Endothelial cell of umbilical vein (primary cell): ENCODE measurements around the gene SP9.
A peak's percentile ranks its signal among the peaks of the same experiment; 100 is the strongest.

Experiments used
- EZH2 ChIP-seq: IDR thresholded peaks from 2 replicates; pipeline ENCODE4 v1.6.1; 2012; ENCODE audit warnings: borderline replicate concordance, low read depth, mild to moderate bottlenecking, moderate library complexity, low read length, inconsistent platforms; ENCODE audit not compliant: severe bottlenecking
- FOS ChIP-seq: IDR thresholded peaks from 2 replicates; pipeline ENCODE4 v1.6.1; 2011; ENCODE audit warnings: mild to moderate bottlenecking, low read length, moderate library complexity, borderline replicate concordance; ENCODE audit not compliant: insufficient read depth
- GATA2 ChIP-seq: IDR thresholded peaks from 2 replicates; pipeline ENCODE4 v1.7.0; 2011; ENCODE audit warnings: low read depth, mild to moderate bottlenecking, moderate library complexity, mixed read lengths, low read length; ENCODE audit not compliant: insufficient read length, insufficient read depth
- POLR2A ChIP-seq: IDR thresholded peaks from 2 replicates; pipeline ENCODE4 v1.6.1; 2012; ENCODE audit warnings: low read depth, mild to moderate bottlenecking, control low read depth, low read length
- POLR2AphosphoS5 ChIP-seq: IDR thresholded peaks from 2 replicates; pipeline ENCODE4 v1.6.1; 2012; ENCODE audit warnings: low read depth, mild to moderate bottlenecking, control low read depth, low read length, moderate library complexity; ENCODE audit not compliant: insufficient read depth
- TF ChIP-seq, protein P1 (sequence below), 2 donors: IDR thresholded peaks; 1 replicate in 1 of 2; 2 replicates in 1 of 2; pipeline ENCODE4 v1.5.1; 2011; ENCODE audit warnings: low read length in 2 of 2, mild to moderate bottlenecking in 2 of 2, moderate library complexity in 2 of 2, control low read depth in 1 of 2, inconsistent platforms in 1 of 2, low read depth in 1 of 2; ENCODE audit not compliant: insufficient read depth in 1 of 2; ENCODE audit errors: extremely low read depth in 1 of 2

DNA sequence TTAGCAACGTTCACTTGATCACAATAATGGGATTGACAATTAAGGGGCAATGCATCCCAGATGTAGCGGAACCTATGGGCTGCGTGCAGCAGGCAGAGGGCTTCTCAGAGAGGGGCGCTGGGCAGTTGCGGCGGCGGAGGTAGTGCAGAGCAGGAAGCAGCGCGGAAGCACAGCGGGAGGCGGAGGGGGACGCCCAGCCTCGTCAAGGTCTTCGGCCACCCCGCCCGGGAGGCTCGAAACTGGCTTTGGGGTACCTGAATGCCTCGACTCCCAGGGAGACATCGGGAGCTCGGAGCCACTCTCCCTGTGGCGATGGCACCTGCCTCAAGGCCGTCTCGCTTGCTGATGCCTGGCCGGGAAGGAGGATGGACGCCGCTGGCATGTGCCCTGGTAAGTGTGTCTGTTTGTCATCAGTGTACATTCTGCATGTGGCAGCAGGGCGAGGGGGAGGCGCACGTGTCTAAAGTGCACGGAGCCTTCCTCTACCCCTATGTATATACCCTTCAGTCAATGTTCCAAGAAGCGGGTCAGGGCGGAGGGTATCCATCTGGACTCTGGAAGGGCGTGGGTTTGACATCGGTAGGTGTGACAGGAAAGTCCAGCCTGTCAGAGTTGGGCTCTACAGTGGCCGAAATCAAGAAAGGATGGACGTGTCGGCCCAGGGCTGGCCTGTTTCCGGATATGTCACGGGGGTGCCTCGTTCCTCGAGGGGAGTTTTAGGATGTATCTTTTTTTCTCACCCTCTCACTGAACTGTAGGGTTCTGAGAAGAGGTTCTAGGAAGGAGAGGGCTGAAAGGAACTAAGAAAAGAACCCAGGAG lies 7.5 kb upstream of the SP9 start:
- TF ChIP-seq, protein P1, sequence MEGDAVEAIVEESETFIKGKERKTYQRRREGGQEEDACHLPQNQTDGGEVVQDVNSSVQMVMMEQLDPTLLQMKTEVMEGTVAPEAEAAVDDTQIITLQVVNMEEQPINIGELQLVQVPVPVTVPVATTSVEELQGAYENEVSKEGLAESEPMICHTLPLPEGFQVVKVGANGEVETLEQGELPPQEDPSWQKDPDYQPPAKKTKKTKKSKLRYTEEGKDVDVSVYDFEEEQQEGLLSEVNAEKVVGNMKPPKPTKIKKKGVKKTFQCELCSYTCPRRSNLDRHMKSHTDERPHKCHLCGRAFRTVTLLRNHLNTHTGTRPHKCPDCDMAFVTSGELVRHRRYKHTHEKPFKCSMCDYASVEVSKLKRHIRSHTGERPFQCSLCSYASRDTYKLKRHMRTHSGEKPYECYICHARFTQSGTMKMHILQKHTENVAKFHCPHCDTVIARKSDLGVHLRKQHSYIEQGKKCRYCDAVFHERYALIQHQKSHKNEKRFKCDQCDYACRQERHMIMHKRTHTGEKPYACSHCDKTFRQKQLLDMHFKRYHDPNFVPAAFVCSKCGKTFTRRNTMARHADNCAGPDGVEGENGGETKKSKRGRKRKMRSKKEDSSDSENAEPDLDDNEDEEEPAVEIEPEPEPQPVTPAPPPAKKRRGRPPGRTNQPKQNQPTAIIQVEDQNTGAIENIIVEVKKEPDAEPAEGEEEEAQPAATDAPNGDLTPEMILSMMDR (IDR thresholded peaks at IDR 0.05; ENCODE audit: extremely low read depth in 1 of 2, insufficient read depth in 1 of 2, low read depth in 1 of 2, low read length in 2 of 2) = no peak
- TF ChIP-seq POLR2AphosphoS5 (no peak), EZH2 (peak; percentile 69), FOS (no peak), POLR2A (no peak), GATA2 (no peak)
